PC-9 (cell line): ENCODE results near the gene TOX2. TPM values are rescaled to one million over a fixed set of nuclear protein-coding genes. Genes with fewer than 3 reads are reported as not detected.
A peak's percentile ranks its signal among the peaks of the same experiment; 100 is the strongest.

Experiments
- BruUV-seq: library from RNA; stranded (reverse); fragments of 400-500 nt; replicated peaks from 2 replicates; lab custom pipeline; 2021; lab: Mats Ljungman, UMichigan
- CTCF ChIA-PET: fragments of 300-600 bp; sonication (Branson Sonifier 250); formaldehyde crosslinking; loops from one replicate; lab custom pipeline; 2022; ENCODE audit warnings: antibody characterized with exemption; lab: Charles Lee
- POLR2A ChIA-PET: fragments of 300-600 bp; sonication (Branson Sonifier 250); formaldehyde crosslinking; loops from one replicate; lab custom pipeline; 2022; ENCODE audit warnings: antibody characterized with exemption; ENCODE audit not compliant: unreplicated experiment; lab: Charles Lee
- DNase-seq, 2 experiments: peaks; one replicate each; pipeline versions ENCODE4 v3.0.0 to v3.0.0-alpha.2; 2015 to 2022; ENCODE audit warnings: mixed read lengths in 1 of 2
- H2AFZ ChIP-seq: fragments of 200-600 bp; sonication (generic); 2 replicates; pipeline ENCODE4 v1.8.1; 2017; ENCODE audit warnings: antibody characterized with exemption
- H3F3A ChIP-seq: fragments of 200-600 bp; sonication (generic); 2 replicates; pipeline ENCODE4 v1.8.1; 2017; ENCODE audit warnings: antibody characterized with exemption, mild to moderate bottlenecking, low read depth; ENCODE audit not compliant: insufficient read depth
- H3K27ac ChIP-seq: fragments of 200-600 bp; sonication (generic); 2 replicates; pipeline ENCODE4 v1.6.1; 2016; ENCODE audit warnings: mixed run types
- H3K27me3 ChIP-seq: fragments of 200-600 bp; sonication (generic); 2 replicates; pipeline ENCODE4 v1.6.1; 2016; ENCODE audit warnings: low read depth, mixed run types; ENCODE audit not compliant: insufficient read depth
- H3K36me3 ChIP-seq: fragments of 200-600 bp; sonication (generic); 2 replicates; pipeline ENCODE4 v1.6.1; 2016; ENCODE audit warnings: low read depth, mixed run types
- H3K4me1 ChIP-seq: fragments of 200-600 bp; sonication (generic); replicated peaks from 2 replicates; pipeline ENCODE4 v1.6.1; 2016; ENCODE audit warnings: mixed run types; ENCODE audit not compliant: insufficient read depth
- H3K4me2 ChIP-seq: fragments of 200-600 bp; sonication (generic); 2 replicates; pipeline ENCODE4 v1.6.1; 2017; ENCODE audit warnings: mixed run types
- H3K4me3 ChIP-seq: fragments of 200-600 bp; sonication (generic); 2 replicates; pipeline ENCODE4 v1.6.1; 2016; ENCODE audit warnings: mixed run types
- H3K79me2 ChIP-seq: fragments of 200-600 bp; sonication (generic); 2 replicates; pipeline ENCODE4 v1.6.1; 2017; ENCODE audit warnings: low read depth, mixed run types
- H3K9me2 ChIP-seq: fragments of 200-600 bp; sonication (generic); 2 replicates; pipeline ENCODE4 v1.8.1; 2017; ENCODE audit warnings: mild to moderate bottlenecking; ENCODE audit not compliant: insufficient read depth
- H3K9me3 ChIP-seq: fragments of 200-600 bp; sonication (generic); 2 replicates; pipeline ENCODE4 v1.8.1; 2016; ENCODE audit warnings: low read depth; ENCODE audit not compliant: insufficient read depth
- H4K20me1 ChIP-seq: fragments of 200-600 bp; sonication (generic); 2 replicates; pipeline ENCODE4 v1.8.1; 2017; ENCODE audit not compliant: insufficient read depth
- CTCF ChIP-seq: fragments of 200-600 bp; sonication (generic); conservative IDR thresholded peaks from 2 replicates; pipeline ENCODE4 v1.6.1; 2017; ENCODE audit warnings: mixed run types, antibody characterized with exemption, mild to moderate bottlenecking, moderate library complexity
- EZH2 ChIP-seq: fragments of 200-600 bp; sonication (generic); IDR thresholded peaks from 2 replicates; pipeline ENCODE4 v1.8.0; 2017; ENCODE audit warnings: antibody characterized with exemption, low read depth
- intact Hi-C: fragments of 100-400 bp; cut with micrococcal nuclease; formaldehyde crosslinking; loops from one replicate; pipeline ENCODE4 v1.10.0; 2022; ENCODE audit not compliant: unreplicated experiment
- total RNA-seq: library from RNA; stranded (reverse); gene quantifications from 2 replicates; pipeline ENCODE4 v1.2.3, GENCODE V29; 2021

The TOX2 gene
- total RNA-seq, 1 experiment from 2014 or later: 30.1 TPM

- no TSS peak for BruUV-seq
Measured at GRCh38 chr20:43987531-43987930, 72.9 kb downstream of the TOX2 start.

GRCh38 chr20:43988451-43988850 is 73.8 kb downstream of the TOX2 start:
- peaks cover 12% of the 10 kb centered on the region; the same call in 1 of the 2 replicates for H3F3A ChIP-seq
- H3K4me2 ChIP-seq: no peak overlapping the region
- ChIA-PET POLR2A (no interaction called here), CTCF (no interaction called here)
- H3K9me2 ChIP-seq: no peaks in the 10 kb centered on the region
- BruUV-seq: no TSS peak
- no peak for DNase-seq
- TF ChIP-seq CTCF: no peak
- TF ChIP-seq EZH2: no peak
- peaks cover 23% of the 10 kb centered on the region; the same call in 1 of the 2 replicates for H3K79me2 ChIP-seq
- no peak overlapping the region for H3K4me3 ChIP-seq
- peaks cover 24% of the 10 kb centered on the region; the same call in 1 of the 2 replicates for H3K36me3 ChIP-seq
- H4K20me1 ChIP-seq: no peaks in the 10 kb centered on the region
- H3K27ac ChIP-seq: no peak overlapping the region
- intact Hi-C loops: no loop called here
- no peaks in the 10 kb centered on the region for H3K4me1 ChIP-seq
- no peaks in the 10 kb centered on the region for H3K9me3 ChIP-seq
- no peaks in the 10 kb centered on the region for H3K27me3 ChIP-seq
- H2AFZ ChIP-seq: no peak overlapping the region

More at GRCh38 chr20:43987531-43987930, 72.9 kb downstream of the TOX2 start:
- TF ChIP-seq EZH2 (no peak), CTCF (no peak)
- Histone ChIP-seq H3K4me3 (no peak overlapping the region), H4K20me1 (no peaks in the 10 kb centered on the region), H3K79me2 (peaks cover 23% of the 10 kb centered on the region; the same call in 1 of the 2 replicates), H2AFZ (no peak overlapping the region), H3K4me1 (no peaks in the 10 kb centered on the region), H3K9me2 (no peaks in the 10 kb centered on the region), H3K27ac (peak overlapping the region; percentile 3; the same call in 1 of the 2 replicates), H3F3A (peaks cover 12% of the 10 kb centered on the region; the same call in 1 of the 2 replicates), H3K36me3 (peaks cover 29% of the 10 kb centered on the region; the same call in 1 of the 2 replicates), H3K27me3 (no peaks in the 10 kb centered on the region), H3K4me2 (no peak overlapping the region), H3K9me3 (no peaks in the 10 kb centered on the region)
- peak in 1 of 2 experiments; percentile 50 for DNase-seq
- ChIA-PET CTCF (no interaction called here), POLR2A (interaction anchor here (0.6 kb wide), 1 partner anchor 408 kb away, joined by 6 read pairs; no protein-coding TSS in a partner anchor)
- intact Hi-C loops: no loop called here

GRCh38 chr20:43988867-43989266 is 74.2 kb downstream of the TOX2 start:
- no peak overlapping the region for H3K27ac ChIP-seq
- DNase-seq: no peak
- no peaks in the 10 kb centered on the region for H4K20me1 ChIP-seq
- no peaks in the 10 kb centered on the region for H3K27me3 ChIP-seq
- POLR2A ChIA-PET: no interaction called here
- no peaks in the 10 kb centered on the region for H3K4me1 ChIP-seq
- H3F3A ChIP-seq: peaks cover 12% of the 10 kb centered on the region; the same call in 1 of the 2 replicates
- H3K9me3 ChIP-seq: no peaks in the 10 kb centered on the region
- no peaks in the 10 kb centered on the region for H3K9me2 ChIP-seq
- H3K79me2 ChIP-seq: peaks cover 22% of the 10 kb centered on the region; the same call in 1 of the 2 replicates
- intact Hi-C loops: no loop called here
- no TSS peak for BruUV-seq
- H3K36me3 ChIP-seq: peaks cover 19% of the 10 kb centered on the region; the same call in 1 of the 2 replicates
- no peak overlapping the region for H2AFZ ChIP-seq
- no peak overlapping the region for H3K4me2 ChIP-seq
- TF ChIP-seq CTCF (no peak), EZH2 (no peak)
- CTCF ChIA-PET: interaction anchor here (0.7 kb wide), 1 partner anchor 558 kb away, joined by 3 read pairs; no protein-coding TSS in a partner anchor
- H3K4me3 ChIP-seq: no peak overlapping the region
